Fibroblast of pulmonary artery (primary cell): ENCODE results near the gene ASS1.

Experiments
- DNase-seq: peaks from one replicate; pipeline ENCODE4 v3.0.0-alpha.2; 2010; ENCODE audit warnings: low read depth
- H3K4me3 ChIP-seq: replicated peaks from 2 replicates; pipeline ENCODE4 v1.5.1; 2011; ENCODE audit warnings: low read depth, mild to moderate bottlenecking, control low read depth, low read length, moderate library complexity
- TF ChIP-seq, protein P1 (sequence below): IDR thresholded peaks from 2 replicates; pipeline ENCODE4 v1.5.1; 2011; ENCODE audit warnings: mild to moderate bottlenecking, control low read depth, low read length, inconsistent platforms; ENCODE audit errors: missing control alignments

Gene ASS1

DNA sequence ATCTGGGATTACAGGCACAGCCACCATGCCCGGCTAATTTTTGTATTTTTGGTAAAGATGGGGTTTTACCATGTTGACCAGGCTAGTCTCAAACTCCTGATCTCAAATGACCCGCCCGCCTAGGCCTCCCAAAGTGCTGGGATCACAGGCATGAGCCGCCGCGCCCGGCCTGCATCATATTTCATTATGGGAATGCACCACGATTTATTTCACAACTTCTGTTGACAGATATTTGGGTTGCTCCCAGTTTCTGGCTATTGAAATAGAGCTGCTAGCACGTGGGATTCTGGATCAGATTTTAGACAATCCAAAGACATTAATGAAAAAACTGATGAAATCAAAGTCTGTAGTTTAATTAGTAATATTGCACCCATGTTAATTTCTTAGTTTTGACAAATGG is 86.2 kb downstream of the ASS1 start:
- DNase-seq: peak; percentile 78

GRCh38 chr9:130531670-130532069 is 86.9 kb downstream of the ASS1 start:
- TF ChIP-seq, protein P1, sequence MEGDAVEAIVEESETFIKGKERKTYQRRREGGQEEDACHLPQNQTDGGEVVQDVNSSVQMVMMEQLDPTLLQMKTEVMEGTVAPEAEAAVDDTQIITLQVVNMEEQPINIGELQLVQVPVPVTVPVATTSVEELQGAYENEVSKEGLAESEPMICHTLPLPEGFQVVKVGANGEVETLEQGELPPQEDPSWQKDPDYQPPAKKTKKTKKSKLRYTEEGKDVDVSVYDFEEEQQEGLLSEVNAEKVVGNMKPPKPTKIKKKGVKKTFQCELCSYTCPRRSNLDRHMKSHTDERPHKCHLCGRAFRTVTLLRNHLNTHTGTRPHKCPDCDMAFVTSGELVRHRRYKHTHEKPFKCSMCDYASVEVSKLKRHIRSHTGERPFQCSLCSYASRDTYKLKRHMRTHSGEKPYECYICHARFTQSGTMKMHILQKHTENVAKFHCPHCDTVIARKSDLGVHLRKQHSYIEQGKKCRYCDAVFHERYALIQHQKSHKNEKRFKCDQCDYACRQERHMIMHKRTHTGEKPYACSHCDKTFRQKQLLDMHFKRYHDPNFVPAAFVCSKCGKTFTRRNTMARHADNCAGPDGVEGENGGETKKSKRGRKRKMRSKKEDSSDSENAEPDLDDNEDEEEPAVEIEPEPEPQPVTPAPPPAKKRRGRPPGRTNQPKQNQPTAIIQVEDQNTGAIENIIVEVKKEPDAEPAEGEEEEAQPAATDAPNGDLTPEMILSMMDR: no peak

More for the DNA sequence above, 86.2 kb downstream of the ASS1 start:
- no peak overlapping the region for H3K4me3 ChIP-seq
- TF ChIP-seq, protein P1: no peak

GRCh38 chr9:130532426-130533080 is 87.8 kb downstream of the ASS1 start:
- no peak for DNase-seq
- no peak overlapping the region for H3K4me3 ChIP-seq
- TF ChIP-seq, protein P1: no peak

More at GRCh38 chr9:130531670-130532069, 86.9 kb downstream of the ASS1 start:
- H3K4me3 ChIP-seq: no peak overlapping the region
- no peak for DNase-seq

DNA sequence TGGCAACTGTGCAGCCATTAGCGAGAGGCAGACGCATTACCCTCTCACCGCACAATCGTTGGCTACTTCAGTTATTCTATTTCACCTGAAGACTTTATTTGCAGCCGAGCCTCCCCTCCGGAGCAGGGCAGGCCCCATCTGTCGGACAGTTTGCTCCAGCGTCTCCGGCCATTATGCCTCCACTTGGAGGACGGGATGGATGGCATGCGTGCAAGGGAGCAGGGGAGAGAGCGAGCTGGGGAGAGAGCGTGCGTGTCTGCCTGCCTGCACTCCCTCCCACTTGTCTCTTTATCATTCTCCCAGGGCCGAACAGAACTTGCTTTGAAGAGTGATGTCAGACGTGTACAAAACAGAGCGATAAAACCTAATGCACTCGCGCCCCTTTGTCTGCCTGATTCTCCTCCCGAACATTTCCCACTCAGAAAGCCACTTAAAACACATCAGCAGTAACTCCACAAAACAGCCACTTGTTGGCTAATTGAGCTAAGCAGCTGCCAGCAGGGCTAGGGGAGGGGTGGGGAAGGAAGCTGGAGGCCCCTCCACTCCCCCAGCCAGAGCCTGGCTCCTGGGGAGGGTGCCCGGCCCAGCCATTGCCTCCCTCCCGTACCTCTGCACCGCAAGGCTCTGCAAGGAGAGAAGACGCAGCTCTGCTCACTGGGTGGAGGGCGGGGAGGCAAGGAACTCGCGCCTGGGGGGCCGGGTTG is 91.2 kb downstream of the ASS1 start:
- DNase-seq: peak; percentile 77
- no peak overlapping the region for H3K4me3 ChIP-seq
- TF ChIP-seq, protein P1: no peak

DNA sequence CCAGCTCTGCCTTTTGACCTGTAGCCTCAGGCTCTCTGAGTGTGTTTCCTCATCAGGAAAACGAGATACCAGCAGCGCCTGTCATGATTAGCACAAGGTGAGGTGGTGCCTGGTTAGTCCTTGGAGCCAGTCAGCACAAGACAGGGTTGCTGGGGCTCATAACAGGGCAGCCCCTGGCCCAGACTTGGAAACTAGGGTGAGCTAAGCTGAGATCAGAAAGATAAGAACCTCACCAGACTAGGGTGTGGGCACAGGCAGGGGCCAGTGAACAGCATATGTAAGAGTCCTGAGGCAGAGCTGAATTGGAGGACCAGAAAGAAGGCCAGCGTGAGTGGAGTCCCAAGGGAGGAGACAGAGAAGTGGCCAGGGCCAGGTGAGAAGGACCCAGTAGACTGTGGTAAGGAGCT is 91.9 kb downstream of the ASS1 start:
- no peak for DNase-seq
- H3K4me3 ChIP-seq: no peak overlapping the region
- TF ChIP-seq, protein P1: no peak

GRCh38 chr9:130537346-130538050 is 92.7 kb downstream of the ASS1 start:
- no peak overlapping the region for H3K4me3 ChIP-seq
- TF ChIP-seq, protein P1: no peak
- DNase-seq: peak; percentile 19
